RWPE2 (cell line): ENCODE measurements around the gene TTF2.

Source experiments
- ATAC-seq: fragments of 200-7000 bp; cut with Tn5 transposase; 3 replicates; pipeline ENCODE4 v1.9.1; 2021; ENCODE audit warnings: low read depth
- DNase-seq: peaks from one replicate; pipeline ENCODE4 v3.0.0-alpha.2; 2020; ENCODE audit warnings: low spot score
- H3K27ac ChIP-seq: fragments of 450-650 bp; 2 replicates; pipeline ENCODE4 v1.5.1; 2017; ENCODE audit warnings: mild to moderate bottlenecking; ENCODE audit not compliant: poor library complexity, severe bottlenecking
- H3K27me3 ChIP-seq: fragments of 250-450 bp; sonication (Bioruptor Pico); 2 replicates; pipeline ENCODE4 v1.5.1; 2021; ENCODE audit warnings: mild to moderate bottlenecking, moderate library complexity; ENCODE audit not compliant: insufficient read depth, poor library complexity, severe bottlenecking
- H3K36me3 ChIP-seq: fragments of 250-450 bp; sonication (Bioruptor Pico); 2 replicates; pipeline ENCODE4 v1.5.1; 2020; ENCODE audit warnings: low read depth, mild to moderate bottlenecking, moderate library complexity
- H3K4me1 ChIP-seq: fragments of 250-450 bp; sonication (Bioruptor Pico); 2 replicates; pipeline ENCODE4 v1.5.1; 2021; ENCODE audit warnings: mild to moderate bottlenecking, moderate library complexity; ENCODE audit not compliant: insufficient read depth, poor library complexity, severe bottlenecking
- H3K4me3 ChIP-seq: fragments of 250-450 bp; sonication (Bioruptor Pico); 2 replicates; pipeline ENCODE4 v1.5.1; 2021; ENCODE audit warnings: mild to moderate bottlenecking, moderate library complexity; ENCODE audit not compliant: severe bottlenecking
- H3K9me3 ChIP-seq: fragments of 250-450 bp; sonication (Bioruptor Pico); 2 replicates; pipeline ENCODE4 v1.5.1; 2021; ENCODE audit warnings: mild to moderate bottlenecking, moderate library complexity; ENCODE audit not compliant: severe bottlenecking
- CTCF ChIP-seq: fragments of 450-650 bp; IDR thresholded peaks from one replicate; pipeline ENCODE4 v1.5.1; 2017; ENCODE audit warnings: mild to moderate bottlenecking, moderate library complexity; ENCODE audit not compliant: poor library complexity, severe bottlenecking

Gene TTF2

DNA sequence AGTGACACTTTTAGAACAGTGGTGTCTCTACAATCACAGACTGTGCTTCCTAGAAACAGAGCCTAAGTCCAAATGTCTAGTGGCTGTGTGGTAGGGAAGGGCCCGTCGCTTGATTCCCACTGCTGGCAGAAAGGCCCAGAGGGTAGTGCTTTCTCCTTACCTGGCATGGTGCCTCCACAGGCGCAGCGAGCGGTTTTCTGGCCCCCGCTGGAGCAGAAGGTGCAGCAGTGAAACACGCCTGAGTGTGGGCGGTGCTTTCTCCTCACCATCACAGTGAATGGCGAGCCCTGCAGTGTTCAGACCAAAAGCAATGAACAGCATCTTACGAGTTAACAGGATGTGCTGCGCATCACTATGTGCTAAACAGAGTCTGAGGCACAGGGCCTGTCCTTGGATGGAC lies 53.1 kb downstream of the TTF2 start:
- H3K36me3 ChIP-seq, result peaks cover 23% of the 10 kb centered on the region

DNA sequence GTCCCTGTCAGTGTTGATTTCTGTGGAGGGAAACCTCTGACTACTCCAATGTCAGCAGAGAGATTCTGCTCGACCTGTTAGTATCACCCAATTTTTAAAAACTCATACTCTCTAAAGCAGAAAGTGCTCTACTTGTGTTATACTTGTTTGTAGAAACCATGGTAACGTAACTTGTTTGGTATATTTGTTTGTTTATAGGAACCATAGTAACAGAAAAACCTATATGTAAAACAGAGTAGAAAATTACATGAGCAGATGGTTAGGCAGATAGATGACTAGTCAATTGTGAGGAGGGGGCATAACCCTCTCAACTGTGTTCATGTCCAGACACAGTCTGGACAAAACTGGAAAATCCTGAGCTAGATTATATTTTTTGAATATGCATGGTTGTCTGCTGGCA lies 54.8 kb downstream of the TTF2 start:
- ATAC-seq (no peak), DNase-seq (no peak)
- TF ChIP-seq CTCF, result no peak
- Histone ChIP-seq H3K4me3 (no peak overlapping the region), H3K27me3 (no peaks in the 10 kb centered on the region), H3K9me3 (no peaks in the 10 kb centered on the region), H3K4me1 (peaks cover 14% of the 10 kb centered on the region), H3K36me3 (peaks cover 23% of the 10 kb centered on the region), H3K27ac (no peak overlapping the region)

More for the DNA sequence above, 53.1 kb downstream of the TTF2 start:
- no peak for TF ChIP-seq CTCF
- H3K4me3 ChIP-seq, result no peak overlapping the region
- H3K9me3 ChIP-seq, result no peaks in the 10 kb centered on the region
- H3K4me1 ChIP-seq, result peaks cover 14% of the 10 kb centered on the region
- no peaks in the 10 kb centered on the region for H3K27me3 ChIP-seq
- ATAC-seq (no peak), DNase-seq (no peak)
- H3K27ac ChIP-seq, result no peak overlapping the region

DNA sequence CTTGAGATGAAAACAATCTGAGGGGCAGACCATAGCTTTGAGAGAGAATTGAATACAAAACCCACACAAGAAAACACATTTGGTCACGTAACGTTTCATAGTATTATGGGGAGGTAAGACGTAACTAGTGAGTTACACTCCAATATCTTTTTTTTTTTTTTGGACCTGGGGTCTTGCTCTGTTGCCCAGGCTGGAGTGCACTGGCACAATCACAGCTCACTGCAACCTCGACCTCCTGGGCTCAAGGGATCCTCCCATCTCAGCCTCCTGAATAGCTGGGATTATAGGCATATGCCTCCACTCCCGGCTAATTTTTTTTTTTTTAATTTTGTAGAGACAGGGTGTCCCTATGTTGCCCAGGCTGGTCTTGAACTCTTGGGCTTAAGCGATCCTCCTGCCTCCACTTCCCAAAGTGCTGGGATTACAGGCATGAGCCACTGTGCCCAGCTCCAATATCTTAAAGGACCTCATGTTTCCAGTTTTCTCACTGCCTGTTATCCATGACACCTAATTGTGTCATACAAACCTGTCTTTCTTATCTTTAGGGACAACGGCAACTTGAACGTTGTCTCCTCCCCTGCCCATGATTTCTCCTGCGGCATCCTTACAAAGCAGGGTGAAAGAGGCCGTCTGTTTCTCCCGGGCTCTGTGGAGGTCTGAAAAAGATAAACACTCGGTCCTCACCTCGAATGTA lies 56.1 kb downstream of the TTF2 start:
- no peak overlapping the region for H3K4me3 ChIP-seq
- no peaks in the 10 kb centered on the region for H3K27me3 ChIP-seq
- peaks cover 1% of the 10 kb centered on the region for H3K4me1 ChIP-seq
- no peak overlapping the region for H3K27ac ChIP-seq
- TF ChIP-seq CTCF, result no peak
- DNase-seq (no peak), ATAC-seq (no peak)
- no peaks in the 10 kb centered on the region for H3K9me3 ChIP-seq
- H3K36me3 ChIP-seq, result peaks cover 19% of the 10 kb centered on the region

DNA sequence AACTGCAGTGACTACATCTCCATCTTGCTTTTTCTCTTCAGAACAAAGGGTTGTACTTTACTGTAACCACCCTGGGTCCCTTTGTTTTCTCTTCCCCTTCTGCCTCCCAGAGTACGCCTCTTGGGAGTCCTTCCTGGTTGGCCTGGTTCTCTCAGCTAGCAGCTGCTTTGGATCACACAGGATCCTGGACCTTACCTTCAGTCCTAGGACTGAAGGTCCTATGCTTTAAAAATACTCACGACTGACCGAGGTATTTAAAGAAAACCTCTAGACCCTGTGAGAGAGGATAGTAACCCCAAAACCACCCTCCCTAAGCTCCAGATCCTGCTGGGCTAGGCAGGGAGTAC lies 56.6 kb downstream of the TTF2 start:
- no peaks in the 10 kb centered on the region for H3K9me3 ChIP-seq
- no peaks in the 10 kb centered on the region for H3K4me1 ChIP-seq
- no peak overlapping the region for H3K27ac ChIP-seq
- DNase-seq (no peak), ATAC-seq (no peak)
- TF ChIP-seq CTCF, result no peak
- peaks cover 16% of the 10 kb centered on the region for H3K36me3 ChIP-seq
- H3K27me3 ChIP-seq, result no peaks in the 10 kb centered on the region
- H3K4me3 ChIP-seq, result no peak overlapping the region

GRCh38 chr1:117117697-117118096 lies 57.6 kb downstream of the TTF2 start:
- Histone ChIP-seq H3K4me3 (no peak overlapping the region), H3K4me1 (peaks cover 3% of the 10 kb centered on the region), H3K27me3 (no peaks in the 10 kb centered on the region), H3K27ac (no peak overlapping the region), H3K36me3 (peaks cover 16% of the 10 kb centered on the region), H3K9me3 (no peaks in the 10 kb centered on the region)
- TF ChIP-seq CTCF, result no peak
- DNase-seq, result no peak
- no peak for ATAC-seq
